ENCODE measurements around the gene DDC. TPM values are rescaled to one million over a fixed set of nuclear protein-coding genes. Genes with fewer than 3 reads are reported as not detected.
"Not testable (repeated sequence)": the region's sequence is repeated elsewhere in the genome, so short reads cannot be mapped to it uniquely, and the experiment has no call there.

Gene DDC
- total RNA-seq, 1 donor from 2014 or later: 37.3 TPM

DNA sequence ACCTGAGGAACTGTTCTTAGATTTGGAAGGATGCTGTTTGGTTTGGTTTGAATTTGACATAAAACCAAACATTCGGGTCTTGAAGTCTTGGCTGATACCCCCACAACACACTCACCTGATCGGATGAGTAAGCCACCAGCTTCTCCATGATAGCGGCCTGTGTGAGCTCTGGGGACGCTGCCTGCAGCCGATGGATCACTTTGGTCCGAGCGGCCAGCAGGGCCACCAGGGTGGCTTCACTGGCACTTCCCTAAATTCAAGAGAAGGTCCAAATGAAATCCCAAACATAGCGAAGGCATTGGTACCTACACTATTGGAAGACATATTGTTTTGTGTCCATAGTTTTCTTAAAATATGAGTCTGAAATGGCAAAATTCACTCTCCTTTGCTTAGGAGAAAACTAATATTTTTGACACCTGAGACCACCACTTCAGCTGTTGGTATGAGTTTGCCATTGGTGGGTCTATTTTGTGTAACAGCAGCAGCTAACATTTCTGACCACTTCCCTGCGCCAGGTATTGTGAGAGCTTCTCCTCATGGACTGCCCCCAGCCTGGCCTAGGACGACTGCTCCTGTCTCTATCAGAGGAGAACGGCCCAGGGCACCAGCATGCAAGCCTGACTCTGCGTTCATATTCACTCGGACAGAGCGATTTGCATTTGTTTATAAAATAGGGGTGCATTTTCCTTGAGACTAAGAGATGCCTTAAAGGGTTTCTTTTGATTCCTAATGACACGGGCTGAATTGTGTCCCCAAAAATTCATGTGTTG is 35.9 kb downstream of the DDC start:
- no peak for TF ChIP-seq CTCF (IDR thresholded peaks at IDR 0.05; ENCODE audit: unreplicated experiment)
- H3K4me1 Mint-ChIP-seq (ENCODE audit: low read depth): peaks cover 46% of the 10 kb centered on the region
- H3K9me3 Mint-ChIP-seq (ENCODE audit: low read depth): peaks cover 7% of the 10 kb centered on the region
- no peaks in the 10 kb centered on the region for H3K27me3 Mint-ChIP-seq
- no peak for DNase-seq (ENCODE audit: low spot score, unreplicated experiment)
- no peak overlapping the region for H3K4me3 Mint-ChIP-seq (ENCODE audit: low read depth)
- H3K27ac Mint-ChIP-seq: peak overlapping the region; percentile 69
- peaks cover 5% of the 10 kb centered on the region for H3K36me3 Mint-ChIP-seq (ENCODE audit: insufficient read depth)

GRCh38 chr7:50528266-50529092 is 36.7 kb downstream of the DDC start:
- peaks cover 5% of the 10 kb centered on the region for H3K9me3 Mint-ChIP-seq (ENCODE audit: low read depth)
- H3K36me3 Mint-ChIP-seq (ENCODE audit: insufficient read depth): peaks cover 5% of the 10 kb centered on the region
- H3K4me3 Mint-ChIP-seq (ENCODE audit: low read depth): no peak overlapping the region
- peak overlapping the region; percentile 69 for H3K27ac Mint-ChIP-seq
- no peaks in the 10 kb centered on the region for H3K27me3 Mint-ChIP-seq
- no peak for DNase-seq (ENCODE audit: low spot score, unreplicated experiment)
- no peak for TF ChIP-seq CTCF (IDR thresholded peaks at IDR 0.05; ENCODE audit: unreplicated experiment)
- peaks cover 41% of the 10 kb centered on the region for H3K4me1 Mint-ChIP-seq (ENCODE audit: low read depth)

DNA sequence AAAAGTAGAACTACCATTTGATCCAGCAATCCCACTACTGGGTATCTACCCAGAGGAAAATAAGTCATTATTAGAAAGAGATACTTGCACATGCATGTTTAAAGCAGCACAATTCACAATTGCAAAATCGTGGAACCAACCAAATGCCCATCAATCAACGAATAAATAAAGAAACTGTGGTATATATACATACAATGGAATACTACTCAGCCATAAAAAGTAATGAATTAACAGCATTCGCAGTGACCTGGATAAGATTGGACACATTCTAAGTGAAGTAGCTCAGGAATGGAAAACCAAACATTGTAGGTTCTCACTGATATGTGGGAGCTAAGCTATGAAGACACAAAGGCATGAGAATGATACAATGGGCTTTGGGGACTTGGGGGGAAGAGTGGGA is 45.9 kb downstream of the DDC start:
- not testable (repeated sequence) for H3K4me3 Mint-ChIP-seq (ENCODE audit: low read depth); H3K27me3 Mint-ChIP-seq; H3K27ac Mint-ChIP-seq; H3K4me1 Mint-ChIP-seq (ENCODE audit: low read depth); DNase-seq (ENCODE audit: low spot score, unreplicated experiment)
- H3K36me3 Mint-ChIP-seq (ENCODE audit: insufficient read depth): peaks cover 19% of the 10 kb centered on the region
- H3K9me3 Mint-ChIP-seq (ENCODE audit: low read depth): peaks cover 46% of the 10 kb centered on the region

DNA sequence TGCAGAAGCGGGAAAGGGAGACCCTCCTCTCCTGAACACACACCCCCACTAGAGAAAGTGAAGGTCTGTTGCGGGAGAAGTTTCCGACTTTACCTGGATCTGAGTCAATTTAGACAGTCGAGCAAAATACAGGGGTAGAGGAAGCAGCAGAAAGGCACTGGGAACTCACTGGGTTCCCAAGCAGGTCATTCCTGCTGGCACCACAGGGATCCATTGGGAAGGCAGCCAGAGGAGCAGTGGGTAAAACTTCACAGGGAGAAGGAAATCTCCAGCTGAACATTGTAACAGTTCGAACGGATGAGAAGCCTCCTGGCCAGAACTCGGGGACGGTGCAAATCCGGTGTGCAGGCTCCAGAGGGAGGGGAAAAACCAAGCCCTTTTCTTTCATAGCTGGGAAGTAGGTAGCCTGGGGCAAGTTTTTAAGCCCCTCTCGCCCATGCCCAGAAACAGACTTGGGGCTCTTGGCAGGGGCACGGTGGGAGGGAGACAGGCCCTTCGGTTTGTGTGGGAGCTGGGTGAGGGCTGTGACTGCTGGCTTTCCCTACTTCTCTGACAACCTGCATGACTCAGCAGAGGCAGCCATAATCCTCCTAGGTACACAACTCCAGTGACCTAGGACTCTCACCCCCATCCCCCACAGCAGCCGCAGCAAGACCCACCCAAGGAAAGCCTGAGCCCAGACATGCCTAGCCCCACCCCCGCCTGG is 51.9 kb downstream of the DDC start:
- Mint-ChIP-seq H3K9me3 (ENCODE audit: low read depth) (peaks cover 23% of the 10 kb centered on the region), H3K36me3 (ENCODE audit: insufficient read depth) (peaks cover 11% of the 10 kb centered on the region), H3K4me3 (ENCODE audit: low read depth) (no peak overlapping the region), H3K27ac (peak overlapping the region; percentile 62), H3K27me3 (no peaks in the 10 kb centered on the region), H3K4me1 (ENCODE audit: low read depth) (peaks cover 7% of the 10 kb centered on the region)
- no peak for DNase-seq (ENCODE audit: low spot score, unreplicated experiment)
- TF ChIP-seq CTCF (IDR thresholded peaks at IDR 0.05; ENCODE audit: unreplicated experiment): no peak

GRCh38 chr7:50512384-50512783 is 52.8 kb downstream of the DDC start:
- Mint-ChIP-seq H3K4me3 (ENCODE audit: low read depth) (no peak overlapping the region), H3K27me3 (no peaks in the 10 kb centered on the region), H3K4me1 (ENCODE audit: low read depth) (peaks cover 7% of the 10 kb centered on the region), H3K36me3 (ENCODE audit: insufficient read depth) (peaks cover 9% of the 10 kb centered on the region), H3K27ac (no peak overlapping the region), H3K9me3 (ENCODE audit: low read depth) (peaks cover 21% of the 10 kb centered on the region)
- DNase-seq (ENCODE audit: low spot score, unreplicated experiment): no peak
- no peak for TF ChIP-seq CTCF (IDR thresholded peaks at IDR 0.05; ENCODE audit: unreplicated experiment)

All from progenitor cell of endocrine pancreas (in vitro differentiated cells).